NCI-H1417 treated with DMSO at 0.1 percent for 48 hours (cell line): ENCODE results near the gene OR2AG1.

ENCODE experiments used
- DNase-seq: peaks from one replicate; lab custom pipeline; 2025; lab: John Stamatoyannopoulos, UW

Gene OR2AG1, protein sequence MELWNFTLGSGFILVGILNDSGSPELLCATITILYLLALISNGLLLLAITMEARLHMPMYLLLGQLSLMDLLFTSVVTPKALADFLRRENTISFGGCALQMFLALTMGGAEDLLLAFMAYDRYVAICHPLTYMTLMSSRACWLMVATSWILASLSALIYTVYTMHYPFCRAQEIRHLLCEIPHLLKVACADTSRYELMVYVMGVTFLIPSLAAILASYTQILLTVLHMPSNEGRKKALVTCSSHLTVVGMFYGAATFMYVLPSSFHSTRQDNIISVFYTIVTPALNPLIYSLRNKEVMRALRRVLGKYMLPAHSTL

DNA sequence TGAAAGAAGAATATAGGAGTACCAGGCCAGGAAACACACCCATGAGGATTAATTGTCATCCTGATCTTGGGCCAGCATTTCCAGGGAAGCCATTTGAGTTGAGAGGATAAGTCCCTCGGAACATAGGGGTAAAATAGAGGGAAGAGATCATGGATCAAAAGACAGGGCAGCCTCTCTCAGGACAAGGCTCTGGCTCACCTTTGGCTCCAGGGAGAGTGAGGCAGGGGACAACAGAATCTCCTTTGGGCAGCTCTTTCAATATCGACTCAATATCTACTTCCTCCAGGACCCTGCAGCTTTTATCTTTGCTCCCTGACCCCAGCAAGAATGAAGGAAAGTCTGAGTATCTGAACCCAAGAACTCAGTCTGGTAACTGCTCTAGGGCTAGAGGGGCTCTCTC lies at the start of gene OR2AG1:
TSS of gene OR2AG1 (plus strand) at position 301 of the 400 bp plus-strand sequence. CDS start 2,018 bp downstream, outside the sequence.
- DNase-seq: no peak

DNA sequence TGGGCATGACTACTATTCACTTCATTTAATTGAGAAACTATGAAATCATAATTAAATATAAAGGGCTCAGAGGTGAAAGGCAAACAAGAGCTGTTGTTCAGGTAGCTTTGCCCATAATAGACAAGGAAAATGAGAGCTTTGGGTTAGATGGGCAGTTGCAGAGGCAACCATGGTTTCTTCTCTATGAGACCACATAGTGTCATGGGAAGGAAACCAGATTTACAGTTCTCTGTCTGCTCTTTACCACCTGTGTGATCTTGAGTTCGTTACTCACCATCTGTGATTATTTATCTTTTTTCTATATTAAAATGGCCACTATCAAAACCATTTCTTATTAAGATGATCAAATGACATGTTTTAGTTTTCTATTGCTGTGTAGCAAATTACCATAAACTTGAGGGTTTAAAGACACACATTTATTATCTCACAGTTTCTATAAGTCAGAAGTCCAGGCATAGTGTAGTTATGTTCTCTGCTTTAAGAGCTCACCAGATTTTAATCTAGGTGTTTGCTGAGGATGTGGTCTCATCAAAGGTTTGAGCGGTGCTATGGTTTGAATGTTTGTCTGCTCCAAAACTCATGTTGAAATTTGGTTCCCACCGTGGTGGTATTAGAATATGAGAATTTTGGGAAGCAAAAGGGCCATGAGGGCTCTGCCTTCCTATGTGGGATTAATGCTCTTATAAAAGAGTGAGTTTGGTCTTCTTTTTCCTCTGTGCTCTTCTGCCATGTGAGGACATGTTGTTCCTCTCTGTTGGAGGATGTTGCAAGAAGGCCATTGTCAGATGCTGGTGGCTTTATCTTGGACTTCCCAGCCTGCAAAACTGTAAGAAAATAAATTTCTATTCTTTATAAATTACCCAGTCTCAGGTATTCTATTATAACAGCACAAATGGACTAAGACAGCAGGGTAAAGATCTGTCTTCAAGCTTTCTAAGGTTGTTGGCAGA lies 49.2 kb upstream of the OR2AG1 start:
- no peak for DNase-seq

DNA sequence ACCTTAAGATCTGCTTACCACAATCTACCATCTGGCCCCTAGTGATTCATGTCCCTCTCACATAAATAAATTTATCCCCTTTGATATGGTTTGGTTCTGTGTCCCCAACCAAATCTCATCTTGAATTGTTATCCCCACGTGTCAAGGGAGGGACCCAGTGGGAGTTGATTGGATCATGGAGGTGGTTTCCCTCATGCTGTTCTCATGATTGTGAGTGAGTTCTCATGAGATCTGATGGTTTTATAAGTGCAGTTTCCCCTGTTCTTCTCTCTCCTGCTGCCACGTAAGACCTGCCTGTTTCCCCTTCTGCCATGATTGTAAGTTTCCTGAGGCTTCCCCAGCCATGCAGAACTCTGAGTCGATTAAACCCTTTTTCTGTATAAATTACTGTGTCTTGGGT lies 48.2 kb upstream of the OR2AG1 start:
- no peak for DNase-seq

DNA sequence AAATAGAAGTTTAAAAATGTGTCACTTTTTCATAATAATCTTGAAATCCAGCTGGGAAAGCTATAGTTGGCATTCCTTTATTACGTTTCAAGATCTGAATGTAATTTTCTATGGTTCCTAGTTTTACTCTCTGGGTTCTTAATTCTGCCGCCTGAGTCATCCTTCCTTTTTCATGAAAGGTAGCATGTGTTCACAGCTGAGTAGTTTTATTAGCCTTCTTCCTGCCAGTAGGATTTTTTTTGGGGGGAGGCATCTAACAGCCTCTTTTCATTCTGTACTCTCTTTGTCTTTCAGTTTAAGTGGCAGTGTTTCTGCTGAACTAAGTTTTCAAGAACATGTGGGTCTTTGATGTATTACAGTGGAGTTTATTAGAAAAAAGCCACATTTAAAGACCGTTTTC lies 47.5 kb upstream of the OR2AG1 start:
- DNase-seq: no peak

DNA sequence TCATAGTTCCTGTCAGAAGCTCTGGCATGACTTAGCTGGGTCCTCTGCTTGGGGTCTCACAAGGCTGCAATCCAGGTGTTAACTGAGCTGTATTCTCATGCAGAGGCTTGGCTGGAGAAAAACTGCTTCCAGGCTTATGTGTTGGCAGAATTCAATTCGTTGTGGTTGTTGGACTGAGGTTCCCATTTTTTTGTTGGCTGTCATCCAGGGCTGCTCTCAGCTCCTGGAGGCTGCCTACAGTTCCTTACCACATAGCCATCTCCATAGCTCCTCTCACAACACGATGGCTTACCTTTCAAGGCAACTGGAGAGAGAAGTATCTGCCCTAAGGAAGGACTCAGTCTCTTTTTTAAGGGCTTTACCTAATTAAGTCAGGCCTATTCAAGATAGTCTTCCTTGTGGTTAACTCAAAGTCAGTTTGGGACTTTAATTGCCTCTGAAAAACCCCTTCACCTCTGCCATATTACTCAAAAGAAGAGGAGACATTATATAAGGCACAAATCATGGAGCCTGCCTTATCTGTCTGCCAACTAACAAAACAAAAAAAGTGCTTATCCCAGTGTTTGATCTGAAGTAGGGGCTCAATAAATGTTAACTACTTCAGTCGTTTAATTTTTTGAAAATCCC lies 46.2 kb upstream of the OR2AG1 start:
- DNase-seq: no peak

DNA sequence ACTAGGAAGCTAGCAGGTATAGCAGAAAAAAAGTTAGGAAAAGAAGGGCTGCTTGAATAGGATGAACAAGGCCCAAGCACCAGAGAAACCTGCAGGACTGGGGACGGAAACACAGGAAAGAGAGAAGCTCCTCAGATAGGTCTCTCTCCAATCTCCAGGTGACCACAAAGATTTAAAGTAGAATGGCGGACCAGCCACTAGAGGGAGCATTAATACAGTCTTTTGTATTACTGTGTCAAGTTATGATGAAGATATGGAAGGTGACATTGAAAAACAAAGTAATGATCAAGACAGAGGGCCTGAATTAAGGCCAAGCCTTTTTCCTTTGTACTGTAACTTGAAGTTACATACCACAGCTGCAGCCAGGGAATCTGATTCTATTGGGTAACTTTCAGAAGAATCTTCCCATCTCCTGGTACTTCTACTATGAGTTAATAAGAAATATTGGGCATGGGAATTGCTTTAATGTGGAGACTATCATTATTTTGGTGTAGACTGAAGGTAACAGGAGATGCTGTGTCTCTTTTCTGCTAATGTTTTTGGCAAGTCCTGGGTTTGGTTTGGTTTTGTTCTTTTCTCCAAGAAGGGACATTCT lies 44.9 kb upstream of the OR2AG1 start:
- DNase-seq: no peak

DNA sequence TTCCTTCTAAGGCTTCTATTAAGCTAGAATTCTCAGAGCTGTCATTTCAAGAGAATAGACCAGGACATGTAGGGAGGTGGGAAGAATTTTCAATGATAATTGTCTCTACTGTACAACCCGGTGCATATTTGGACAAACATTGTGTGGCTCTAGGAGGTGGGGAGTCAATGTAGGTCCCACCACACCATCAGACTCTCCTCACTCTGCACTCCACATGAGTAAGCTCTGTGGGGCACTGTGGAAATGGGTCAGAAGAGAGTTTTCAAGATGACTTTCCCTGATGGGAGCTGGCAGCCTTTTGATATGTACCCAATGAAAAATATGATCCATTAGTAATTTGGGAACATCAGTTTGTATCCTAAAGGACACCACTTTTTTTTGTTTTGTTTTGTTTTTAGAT lies 44.2 kb upstream of the OR2AG1 start:
- DNase-seq: no peak

DNA sequence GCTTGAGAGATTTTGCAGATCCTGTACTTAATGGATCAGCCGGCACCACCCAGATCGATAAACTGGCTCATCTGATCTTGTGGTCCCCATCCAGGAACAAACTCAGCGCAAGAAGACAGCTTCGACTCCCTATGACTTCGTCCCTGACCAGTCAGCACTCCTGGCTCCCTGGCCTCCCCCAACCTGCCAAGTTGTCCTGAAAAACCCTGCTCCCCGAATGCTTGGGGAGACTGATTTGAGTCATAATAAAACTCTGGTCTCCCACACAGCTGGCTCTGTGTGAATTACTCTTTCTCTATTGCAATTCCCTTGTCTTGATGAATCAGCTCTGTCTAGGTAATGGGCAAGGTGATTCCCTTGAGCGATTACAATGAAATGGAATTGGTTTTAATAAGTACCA lies 40.6 kb upstream of the OR2AG1 start:
- DNase-seq: no peak

DNA sequence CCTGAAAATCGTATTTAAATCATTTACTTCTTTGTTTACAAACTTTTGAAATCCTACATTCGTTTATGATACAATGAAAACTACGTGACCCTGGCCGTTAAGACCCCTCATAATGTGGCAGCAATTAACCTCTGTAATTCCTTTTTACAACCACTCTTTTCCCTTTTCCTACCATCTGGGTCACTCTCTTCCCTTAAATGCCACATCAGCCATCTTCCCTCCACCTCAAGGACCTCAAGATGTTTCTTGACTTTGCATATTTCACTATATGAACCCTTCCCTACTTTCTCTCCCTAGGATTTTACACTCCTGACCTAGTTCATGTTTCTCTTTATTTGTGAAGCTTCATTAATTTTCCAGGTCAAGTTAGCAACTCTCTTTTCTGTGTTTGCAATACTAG lies 37.8 kb upstream of the OR2AG1 start:
- DNase-seq: no peak

DNA sequence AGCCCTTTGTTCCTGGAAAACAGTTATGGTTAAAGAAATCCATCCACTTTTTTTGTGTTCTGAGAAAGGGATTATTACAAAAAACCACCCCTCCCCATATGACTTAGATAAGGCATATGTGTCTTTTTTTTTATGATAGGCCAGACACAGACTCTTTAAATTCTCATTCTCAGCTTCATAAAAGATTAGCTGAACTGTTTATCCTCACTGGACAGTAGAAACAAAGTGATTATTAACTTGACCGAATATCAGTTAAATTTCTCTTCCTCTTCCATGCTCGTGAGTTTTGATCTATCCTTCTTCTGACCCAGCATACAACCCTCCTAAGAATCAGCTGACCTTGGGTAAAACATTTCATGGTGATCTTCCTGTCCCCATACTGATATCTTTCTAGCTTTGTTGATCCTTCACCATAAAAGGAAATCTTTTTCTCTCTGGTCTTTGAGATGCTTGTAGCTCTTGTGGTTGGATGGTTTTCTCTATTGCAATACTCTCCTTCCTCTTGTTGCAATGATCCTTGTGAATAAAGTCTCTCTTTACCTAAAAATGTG lies 37.3 kb upstream of the OR2AG1 start:
- no peak for DNase-seq

DNA sequence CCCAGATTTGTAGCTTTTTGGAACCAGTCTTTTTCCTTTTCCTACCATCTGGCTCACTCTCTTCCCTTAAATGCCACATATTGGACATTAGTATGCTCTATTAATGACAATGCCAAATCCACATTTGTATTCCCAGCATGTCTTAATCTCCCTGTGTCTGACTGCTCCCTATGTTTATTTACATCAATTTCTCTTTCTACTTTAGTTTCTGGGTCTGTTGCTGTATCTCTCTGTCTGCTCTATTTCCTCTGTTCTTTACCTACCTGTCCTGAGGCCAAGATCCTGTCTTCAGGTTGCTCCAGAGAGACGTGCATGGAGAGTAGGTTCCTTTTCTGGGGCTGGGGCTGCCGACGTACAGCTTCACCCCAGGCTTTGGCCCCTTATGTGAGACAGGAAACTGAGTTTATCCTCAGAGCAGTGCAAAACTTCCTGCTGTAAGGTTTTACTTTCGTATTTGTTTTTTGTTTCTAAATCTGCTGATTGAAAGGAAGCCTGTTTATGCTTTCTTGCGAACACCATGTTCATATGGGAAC lies 36.7 kb upstream of the OR2AG1 start:
- no peak for DNase-seq

DNA sequence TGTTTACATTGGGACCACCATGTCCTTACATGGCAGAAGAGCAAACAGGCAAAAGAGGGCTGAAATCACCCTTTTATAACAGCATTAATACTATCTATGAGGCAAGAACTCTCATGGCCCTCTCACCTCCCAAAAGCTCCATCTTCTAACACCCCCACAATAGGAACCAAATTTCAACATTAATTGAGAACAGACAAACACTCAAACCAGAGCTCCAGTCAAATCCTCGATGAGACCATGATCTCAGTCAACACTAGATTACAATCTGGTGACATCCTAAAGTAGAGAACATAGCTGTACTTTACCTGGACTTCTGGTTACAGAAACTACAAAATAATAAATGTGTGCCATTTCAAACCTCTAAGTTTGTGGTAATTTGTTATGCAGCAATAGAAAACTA lies 36.2 kb upstream of the OR2AG1 start:
- no peak for DNase-seq

DNA sequence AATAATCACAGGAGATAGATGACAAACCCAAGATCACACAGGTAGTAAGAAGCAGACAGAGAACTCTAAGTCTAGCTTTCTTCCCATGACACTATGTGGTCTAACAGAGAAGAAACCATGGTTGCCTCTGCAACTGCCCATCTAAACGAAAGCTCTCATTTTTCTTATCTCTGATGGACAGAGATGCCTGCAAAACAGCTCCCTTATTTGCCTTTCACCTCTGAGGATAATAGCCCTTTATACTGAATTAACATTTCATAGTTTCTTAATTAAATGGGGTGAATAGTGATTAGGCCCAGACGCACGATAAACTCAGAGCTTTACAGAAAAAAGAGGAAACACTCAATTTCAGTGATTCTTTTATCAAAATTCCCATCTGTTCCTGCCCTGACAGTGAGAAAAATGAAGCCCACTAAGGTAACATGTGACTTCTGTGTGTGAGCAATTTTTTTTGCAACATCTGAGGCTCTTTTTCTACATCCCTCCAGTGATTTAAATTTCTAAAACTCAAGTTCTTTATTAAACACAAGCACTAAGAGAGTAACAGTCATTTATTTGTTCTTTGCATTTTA lies 35.6 kb upstream of the OR2AG1 start:
- DNase-seq: no peak

DNA sequence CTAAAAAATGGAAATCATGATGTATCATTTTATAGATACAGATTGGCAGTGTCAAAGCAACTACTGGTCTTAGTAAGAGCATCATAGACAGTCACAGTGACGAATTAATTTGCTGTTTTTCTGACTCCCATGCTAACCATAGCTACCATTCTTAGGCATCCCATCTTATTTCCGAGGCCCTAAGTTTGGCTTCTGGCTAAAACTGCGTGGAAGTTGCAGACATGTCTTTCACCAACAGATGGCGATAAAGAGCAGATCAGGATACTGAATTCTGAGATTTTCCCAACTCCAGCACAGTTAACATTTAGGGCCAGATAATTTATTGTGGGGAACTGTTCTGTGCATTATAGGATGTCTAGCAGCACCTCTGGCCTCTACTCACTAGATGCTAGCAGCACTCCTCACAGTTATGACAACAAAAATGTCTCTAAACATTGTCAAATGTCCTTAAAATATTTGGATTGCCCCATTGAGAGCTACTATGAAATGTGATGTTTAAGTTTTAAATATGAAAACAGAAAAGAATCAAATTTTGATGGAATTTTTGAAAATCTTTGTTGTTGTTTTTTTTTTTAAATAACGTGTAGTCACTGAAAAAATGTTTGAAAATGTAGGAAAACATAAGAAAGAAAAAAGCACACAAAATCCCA lies 27.4 kb upstream of the OR2AG1 start:
- DNase-seq: no peak

DNA sequence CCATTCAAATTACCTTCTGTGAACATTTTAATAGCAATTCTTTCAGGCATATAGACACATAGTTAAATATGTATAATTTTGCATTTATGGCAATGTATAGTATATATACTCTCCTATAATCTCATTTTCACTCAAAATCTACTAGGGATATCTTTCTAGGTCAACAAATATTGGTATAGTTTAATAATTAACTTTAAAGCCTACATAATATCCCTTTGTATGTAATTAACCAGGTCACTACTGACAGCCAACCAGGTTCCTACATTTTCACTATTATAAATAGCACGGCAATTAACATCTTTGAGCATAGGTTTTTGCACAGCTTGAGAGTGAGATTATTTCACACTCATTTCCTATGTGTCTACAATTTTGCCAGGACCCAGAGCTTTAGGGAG lies 26.9 kb upstream of the OR2AG1 start:
- DNase-seq: no peak

DNA sequence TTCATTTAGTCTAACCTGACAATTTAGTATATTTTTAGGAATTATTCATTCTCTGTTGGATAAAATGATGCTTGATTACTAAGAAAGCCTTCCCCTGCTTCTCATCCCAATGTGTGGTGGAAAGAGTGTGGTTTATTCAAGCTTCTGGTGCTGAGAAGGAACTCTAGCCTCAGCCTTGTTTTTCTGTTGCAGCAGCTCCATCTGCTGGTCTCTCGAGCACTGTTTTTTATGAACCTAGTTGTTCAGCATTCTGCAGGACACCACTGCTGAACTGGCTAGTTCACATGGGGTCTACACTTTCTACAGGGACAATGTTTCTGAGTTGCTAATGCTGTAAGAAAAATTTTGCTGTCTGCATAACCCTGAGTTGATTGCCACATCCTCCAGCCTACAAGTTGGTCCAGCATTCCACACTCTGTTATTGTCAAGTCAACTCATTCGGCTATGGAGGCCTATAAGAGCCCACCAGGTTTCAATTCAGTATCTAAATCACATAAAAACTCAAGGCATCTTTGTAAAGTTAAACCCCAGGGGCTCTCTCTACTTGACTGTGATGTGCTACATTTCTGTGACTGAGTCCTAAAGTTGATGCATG lies 25.4 kb upstream of the OR2AG1 start:
- no peak for DNase-seq

DNA sequence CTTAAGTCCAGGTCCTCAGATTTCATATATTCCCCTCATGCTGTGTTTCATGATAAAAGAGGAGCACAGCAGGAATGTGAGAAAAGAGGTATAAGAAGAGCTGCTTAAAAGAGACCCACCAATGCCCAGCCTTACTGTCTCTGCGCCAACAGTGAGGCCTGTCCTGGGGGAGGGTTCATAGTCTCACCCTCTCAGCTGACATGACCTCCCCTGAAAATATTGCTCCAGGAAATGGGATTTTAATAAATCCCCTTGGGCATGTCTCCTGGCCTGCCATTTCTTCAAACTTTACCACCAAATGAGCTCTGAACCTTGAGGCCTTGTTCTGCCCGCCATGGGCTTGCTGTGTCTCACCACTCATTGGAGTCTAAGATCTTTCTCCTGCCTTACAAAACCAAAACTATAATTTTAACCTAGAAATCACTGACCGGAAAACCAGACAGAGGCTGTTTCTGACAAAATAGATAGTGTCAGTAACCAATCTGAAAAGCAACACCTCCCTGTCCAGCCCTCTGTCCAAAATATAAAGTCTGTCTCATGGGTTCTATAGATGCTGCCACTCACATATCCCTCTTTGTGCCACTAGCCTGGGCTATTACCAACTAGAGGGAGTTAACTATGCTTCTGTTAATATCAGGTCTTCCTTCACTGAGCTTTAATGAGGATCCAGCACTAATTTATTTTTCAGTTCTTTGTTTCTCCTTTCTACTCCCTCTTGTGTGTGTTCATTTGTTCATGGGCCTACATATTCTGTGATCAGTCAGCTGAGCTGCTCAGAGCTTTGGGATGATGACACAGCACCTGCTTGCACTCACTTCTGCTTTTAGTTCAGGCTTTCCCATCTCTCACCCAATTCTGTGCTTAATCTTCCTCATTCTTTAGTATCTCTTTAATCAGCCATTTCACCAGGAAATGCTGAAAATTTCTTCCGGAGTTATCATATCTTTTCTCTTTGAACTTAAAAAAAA lies 10.6 kb upstream of the OR2AG1 start, which contains the start of gene OR2AG2:
TSS of gene OR2AG2 (minus strand) at position 51 of the 968 bp plus-strand sequence. CDS start 3,019 bp downstream, outside the sequence.
- no peak for DNase-seq

DNA sequence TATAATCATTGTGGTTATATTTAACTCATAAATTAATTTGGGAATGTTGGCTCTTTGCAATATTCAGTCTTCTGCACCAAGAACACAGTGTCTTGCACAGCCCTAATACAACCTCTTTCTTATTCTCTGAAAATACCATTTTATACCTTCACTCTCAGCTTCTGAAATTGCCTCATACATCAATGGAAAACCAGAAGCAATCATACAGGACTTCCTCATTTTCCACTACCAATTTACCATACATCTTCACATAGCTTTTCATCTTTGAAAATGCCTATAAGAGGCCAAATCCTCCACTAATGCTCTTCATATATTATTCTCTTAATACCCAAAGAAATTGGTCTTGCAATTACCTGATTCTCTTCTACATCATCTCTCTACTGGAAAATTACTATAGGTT lies 4.3 kb upstream of the OR2AG1 start:
- no peak for DNase-seq

DNA sequence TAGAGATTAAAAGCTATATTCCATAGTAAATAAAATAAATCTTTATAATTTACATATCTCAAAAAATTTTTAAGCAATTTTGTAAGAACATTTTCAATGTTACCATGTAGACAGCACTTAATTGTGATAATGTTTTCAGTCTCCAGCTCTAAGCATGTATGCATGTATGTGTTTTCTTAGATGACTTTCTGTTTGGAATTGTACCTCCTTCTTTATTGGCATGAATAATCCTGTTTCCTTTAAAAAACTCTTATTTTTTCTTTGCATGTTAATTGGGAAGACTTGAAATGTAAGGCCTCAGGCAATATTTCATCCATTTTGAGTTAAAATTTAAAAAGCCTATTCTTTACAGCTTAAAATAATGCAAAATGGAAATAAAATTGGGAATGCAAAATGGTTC lies 2.0 kb upstream of the OR2AG1 start:
- no peak for DNase-seq
